ENCODE measurements around the gene IGF2BP3.

IGF2BP3 gene

GRCh38 chr7:23472046-23472445 is 1.8 kb upstream of the IGF2BP3 start:
- no peak for DNase-seq

DNA sequence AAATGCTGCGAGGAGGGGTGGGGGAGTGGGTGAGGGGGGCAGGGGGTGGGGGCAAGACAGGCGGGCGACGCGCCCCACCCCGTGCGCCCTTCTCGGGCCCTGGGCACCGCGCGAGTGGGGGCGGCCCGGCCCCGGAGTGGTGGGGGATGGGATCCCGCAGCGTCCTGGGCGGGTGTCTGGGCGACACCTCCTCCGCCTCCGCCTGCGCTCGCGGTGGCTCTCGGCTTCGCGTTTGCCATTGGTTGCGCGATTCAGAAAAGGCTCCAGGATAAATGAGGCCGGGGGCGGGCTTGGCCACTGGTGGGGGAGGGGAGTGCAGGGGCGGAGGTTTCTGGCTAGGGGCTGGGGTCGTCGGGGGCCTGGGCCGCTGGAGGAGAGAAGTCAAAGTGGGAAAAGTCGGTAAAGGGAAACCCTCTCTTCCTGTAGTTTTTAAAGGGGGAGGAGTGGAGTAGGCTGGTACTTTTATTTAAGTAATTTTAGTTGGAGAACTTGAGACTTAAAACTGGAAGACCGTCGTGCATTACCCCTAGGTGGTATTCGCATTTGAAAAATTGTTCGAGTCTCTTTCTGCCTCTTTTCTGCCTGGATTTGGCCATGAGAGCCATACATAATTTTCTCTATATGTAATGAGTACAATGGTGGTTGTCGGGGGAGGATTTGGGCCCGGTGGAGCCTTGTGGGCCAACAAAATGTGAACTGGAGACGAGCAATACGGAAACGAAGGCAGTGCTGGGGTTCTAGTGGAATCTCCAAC is 992 bp upstream of the IGF2BP3 start:
- DNase-seq, result no peak

DNA sequence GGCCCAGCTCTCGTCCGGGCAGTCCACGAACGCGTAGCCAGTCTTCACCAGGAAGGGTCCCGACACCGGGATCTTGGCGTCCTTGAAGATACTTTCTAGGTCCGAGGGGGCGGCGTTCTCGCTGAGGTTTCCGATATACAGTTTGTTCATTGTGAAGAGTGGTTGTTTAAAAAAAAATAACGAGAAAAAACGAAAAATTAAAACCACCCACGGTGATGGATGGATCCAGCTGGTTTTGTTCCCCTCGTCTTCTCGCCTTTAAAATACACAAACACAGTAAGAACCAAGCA is 385 bp downstream of the IGF2BP3 start:
- no peak for DNase-seq

- peak; percentile 12 for DNase-seq
Measured at GRCh38 chr7:23469150-23469960, 936 bp downstream of the IGF2BP3 start.

DNA sequence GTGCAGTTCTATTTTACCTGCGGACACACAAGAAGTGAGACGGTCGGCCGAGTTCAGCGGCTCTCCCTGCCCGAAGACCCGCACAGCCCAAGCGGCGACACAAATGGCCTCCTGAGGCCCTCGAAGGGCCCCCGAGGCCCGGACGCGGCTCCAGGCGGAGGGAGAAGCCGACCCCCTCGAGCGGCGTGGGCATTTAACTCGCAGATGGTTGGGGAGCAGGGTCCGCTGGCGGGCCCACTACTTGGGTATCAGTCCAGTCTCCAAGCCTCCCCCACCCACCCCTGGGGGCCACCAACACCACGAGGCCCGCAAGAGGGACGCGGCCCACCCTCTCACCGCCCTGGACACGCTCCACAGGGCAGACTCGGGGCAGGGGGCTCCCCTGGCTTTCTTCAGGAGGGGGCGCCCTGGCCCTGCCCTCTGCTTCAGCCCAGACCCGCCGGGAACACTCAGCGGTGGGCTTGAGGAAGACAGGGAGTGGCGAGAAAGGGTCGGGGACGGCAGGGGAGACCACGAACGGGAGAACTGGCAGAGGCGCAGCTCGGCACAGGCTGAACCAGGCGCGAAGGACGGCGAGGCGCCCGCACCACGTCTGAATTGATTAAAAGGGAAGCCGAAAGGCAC is 1.7 kb downstream of the IGF2BP3 start:
- peak; percentile 15 for DNase-seq

DNA sequence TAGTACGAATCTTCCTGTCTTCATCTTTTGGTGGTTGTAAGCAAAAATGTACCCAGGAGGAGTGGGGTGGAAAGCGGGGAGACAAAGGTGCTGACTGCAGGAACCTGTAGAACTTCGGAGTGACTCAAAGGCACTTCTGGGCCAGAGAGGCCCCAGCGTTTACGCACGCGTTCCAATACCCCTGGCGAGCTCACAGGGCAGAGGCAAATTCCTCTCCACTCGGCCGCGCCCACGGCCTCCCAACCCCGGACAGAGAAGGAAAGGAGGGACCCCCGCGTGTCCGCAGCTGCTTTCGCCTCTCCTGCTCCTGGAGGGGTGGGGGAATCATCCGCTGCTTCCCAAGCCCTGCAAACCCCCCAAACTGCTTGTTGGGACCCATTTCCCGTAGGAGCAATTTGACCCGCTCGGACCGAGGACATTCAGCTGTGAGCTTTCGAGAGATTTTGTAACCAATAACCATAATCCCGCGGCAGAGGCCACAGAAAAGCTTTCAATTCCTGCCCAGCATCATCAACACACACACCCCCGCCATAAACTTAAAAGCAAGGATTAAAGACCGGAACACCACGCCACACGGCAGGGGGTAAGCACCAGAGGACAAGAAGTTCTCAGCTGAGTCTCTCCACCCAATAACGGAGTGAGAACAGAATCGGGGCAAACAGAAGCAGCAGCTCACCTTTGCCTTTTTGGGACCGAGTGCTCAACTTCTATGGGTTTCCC is 2.3 kb downstream of the IGF2BP3 start:
- peak; percentile 14 for DNase-seq

- no peak for DNase-seq
Measured at GRCh38 chr7:23467291-23467805, 2.9 kb downstream of the IGF2BP3 start.

DNA sequence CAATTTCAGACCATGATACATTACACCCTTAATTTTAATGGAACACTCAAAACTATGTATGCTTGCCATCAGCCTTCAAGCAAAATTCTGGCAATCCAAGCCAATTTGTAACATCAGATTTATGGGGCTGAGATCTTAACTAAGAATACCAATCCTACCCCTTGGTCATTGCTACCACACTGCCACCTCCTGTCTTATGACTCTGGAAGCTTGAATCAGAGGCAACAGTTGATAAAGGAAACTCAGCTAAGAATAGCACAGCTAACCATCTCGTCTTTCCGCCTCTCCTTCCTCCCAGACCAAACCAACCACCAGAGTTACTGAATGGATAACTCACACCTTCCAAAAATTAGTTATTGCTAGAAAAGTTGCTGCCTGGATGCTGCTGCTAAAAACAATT is 7.4 kb downstream of the IGF2BP3 start:
- peak; percentile 26 for DNase-seq

GRCh38 chr7:23458044-23458443 is 12.2 kb downstream of the IGF2BP3 start:
- no peak for DNase-seq

- no peak for DNase-seq
Measured at GRCh38 chr7:23456093-23456492, 14.2 kb downstream of the IGF2BP3 start.

- DNase-seq, result no peak
Measured at GRCh38 chr7:23454881-23455526, 15.3 kb downstream of the IGF2BP3 start.

- DNase-seq, result no peak
Measured at GRCh38 chr7:23450518-23450917, 19.8 kb downstream of the IGF2BP3 start.

- no peak for DNase-seq
Measured at GRCh38 chr7:23449941-23450340, 20.4 kb downstream of the IGF2BP3 start.

DNA sequence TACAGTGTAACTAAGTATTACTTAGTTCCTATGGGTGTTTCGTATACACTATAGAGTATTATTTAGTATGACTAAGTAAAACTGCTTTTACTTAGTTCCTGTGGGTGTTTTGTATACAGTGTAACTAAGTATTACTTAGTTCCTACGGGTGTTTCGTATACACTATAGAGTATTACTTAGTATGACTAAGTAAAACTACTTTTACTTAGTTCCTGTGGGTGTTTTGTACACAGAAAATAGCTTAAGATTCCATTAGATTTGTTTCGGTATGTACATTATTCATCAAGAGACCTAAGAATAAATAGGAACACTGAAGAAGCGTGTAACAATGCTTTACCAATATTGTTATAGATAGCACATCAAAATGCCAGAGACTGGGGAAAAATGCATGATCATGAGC is 25.0 kb downstream of the IGF2BP3 start:
- DNase-seq, result no peak

DNA sequence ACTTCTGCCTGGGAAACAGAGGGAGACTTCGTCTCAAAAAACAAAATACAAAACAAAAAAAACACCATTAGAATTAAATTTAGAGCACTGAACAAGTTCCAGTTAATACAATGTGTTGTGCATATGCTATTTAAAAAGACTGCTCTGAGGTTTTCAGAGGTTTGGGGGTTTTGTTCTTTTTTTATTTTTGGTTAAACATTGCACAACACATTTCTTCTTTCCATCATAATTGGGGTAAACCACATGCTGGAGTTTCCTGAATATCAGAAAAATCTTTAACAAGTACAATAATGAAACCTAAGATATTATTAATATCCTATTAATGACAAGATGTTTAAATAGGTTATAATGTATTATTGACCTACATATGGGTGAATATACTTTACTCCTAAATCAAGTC is 26.3 kb downstream of the IGF2BP3 start:
- no peak for DNase-seq

DNA sequence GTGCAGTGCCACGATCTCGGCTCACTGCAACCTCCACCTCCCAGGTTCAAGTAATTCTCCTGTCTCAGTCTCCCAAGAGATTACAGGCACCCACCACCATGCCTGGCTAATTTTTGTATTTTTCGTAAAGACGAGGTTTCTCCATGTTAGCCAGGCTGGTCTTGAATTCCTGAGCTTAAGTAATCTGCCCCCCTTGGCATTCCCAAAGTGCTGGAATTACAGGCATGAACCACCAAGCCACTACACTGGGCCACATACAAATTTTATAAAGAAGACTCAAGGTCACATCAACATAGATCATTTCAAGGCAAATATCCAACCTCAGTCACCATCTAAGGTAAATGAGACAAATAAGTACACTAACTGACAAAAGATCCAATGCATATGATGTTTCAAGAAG is 32.1 kb downstream of the IGF2BP3 start:
- DNase-seq, result no peak

DNA sequence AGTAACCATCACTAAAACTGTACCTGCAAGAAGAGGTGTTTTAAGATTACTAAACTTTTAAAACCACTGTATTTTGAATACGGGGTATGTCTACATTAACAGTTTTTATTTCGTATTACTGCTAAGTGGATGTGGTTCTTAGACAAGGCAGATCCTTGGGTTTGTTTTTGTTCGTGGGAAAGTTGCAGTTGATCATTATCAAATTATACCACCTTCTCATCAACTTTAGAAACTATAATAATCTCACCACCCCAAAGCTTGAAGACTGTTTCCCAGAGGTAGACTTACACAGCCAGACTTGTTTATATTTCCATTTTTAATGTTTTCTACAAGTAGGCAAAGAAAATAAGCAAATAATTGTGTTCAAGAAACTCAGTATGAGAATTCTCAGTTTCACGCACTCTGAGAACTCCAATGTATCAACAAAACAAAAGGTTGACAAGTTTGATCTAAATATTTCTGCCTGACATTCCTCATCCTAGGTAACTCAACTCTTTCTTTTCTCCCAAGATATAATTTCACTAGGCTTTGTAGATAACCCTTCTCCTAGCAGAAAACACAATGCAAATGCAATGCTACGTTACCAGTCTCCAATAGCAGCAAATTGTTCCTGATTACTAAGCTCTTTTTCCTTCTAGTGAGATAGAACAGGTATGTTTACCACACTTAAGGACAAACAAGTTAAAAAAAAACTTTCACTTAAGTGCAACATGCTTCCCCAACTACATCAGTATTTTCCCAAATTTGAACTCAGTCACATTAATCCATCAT is 36.0 kb downstream of the IGF2BP3 start:
- DNase-seq, result no peak

GRCh38 chr7:23431702-23432199 is 38.5 kb downstream of the IGF2BP3 start:
- DNase-seq, result no peak

DNA sequence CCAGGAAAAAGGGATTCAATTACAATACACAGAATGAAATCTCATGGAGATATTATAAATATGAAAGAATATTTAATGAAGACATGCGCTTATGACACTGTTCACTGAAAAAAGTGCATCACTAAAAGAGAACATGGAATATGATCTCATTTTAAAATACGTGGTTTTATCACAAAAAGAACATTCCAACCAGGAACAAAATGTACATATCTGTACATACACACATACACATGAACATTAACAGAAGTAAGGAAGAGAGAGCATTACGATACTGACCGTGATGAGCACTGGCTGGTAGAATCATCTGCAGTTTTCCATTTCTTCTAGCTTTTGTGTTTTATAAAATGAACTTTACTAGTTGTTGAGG is 39.4 kb downstream of the IGF2BP3 start:
- no peak for DNase-seq

DNA sequence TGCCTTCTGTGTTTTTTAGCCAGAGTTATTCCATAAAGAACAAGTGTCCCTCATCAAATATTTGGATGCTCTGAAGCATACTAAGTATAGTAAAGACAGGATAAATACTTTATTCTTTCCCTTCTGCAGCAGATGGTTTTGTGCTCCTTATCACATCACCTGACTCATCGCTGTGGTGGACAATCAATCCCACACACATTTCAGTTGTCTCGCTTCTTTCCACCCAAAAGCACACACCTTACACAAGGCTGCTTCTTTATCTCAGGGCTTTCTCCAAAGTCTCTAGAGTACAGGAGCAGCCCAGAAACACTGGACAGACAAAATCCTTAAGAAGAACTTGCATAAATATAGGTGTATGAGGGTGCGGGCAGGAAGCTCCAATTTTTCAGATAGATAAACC is 43.4 kb downstream of the IGF2BP3 start:
- DNase-seq, result no peak

DNA sequence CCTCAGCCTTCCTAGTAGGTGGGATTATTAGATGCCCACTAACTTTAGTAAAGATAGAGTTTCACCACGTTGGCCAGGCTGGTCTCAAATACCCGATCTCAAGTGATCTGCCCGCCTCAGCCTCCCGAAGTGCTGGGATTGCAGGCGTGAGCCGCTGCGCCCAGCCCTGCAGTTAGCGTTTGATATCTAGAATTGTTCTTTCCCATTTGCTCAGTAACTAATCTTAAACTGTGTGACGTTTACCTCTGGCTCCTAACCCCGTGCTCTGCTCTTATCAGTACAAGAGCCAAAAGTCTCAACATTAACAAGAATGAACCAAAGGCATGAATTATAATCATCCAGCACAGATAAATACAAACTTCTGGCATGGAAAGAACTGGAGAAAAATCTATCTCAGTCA is 47.4 kb downstream of the IGF2BP3 start:
- DNase-seq, result no peak

DNA sequence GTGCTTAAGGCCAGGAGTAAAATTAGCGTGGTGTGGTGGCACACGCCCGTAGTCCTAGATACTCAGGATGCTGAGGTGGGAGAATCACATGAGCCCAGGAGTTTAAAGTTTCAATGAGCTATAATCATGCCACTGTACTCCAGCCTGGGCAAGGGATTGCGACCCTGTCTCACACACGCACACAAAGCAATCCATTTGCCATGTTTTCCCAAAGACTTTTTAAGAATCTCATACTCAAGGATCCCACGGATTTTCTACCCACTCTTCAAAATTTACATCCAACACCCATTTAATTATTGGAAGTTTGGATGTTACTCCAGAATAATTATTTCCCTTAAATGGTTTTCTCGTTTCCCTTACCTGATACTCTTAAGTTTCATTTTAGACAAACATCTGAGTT is 47.9 kb downstream of the IGF2BP3 start:
- DNase-seq, result no peak

All from stimulated activated CD4-positive, alpha-beta T cell treated with anti-CD3 and anti-CD28 coated beads, Interleukin-4, amount 100 ng/mL, for 24 hours (primary cell).